HAP-1 (cell line): ENCODE results near the gene PDE6D.

ENCODE experiments used
- DNase-seq, 2 experiments: peaks; one replicate each; pipeline ENCODE4 v3.0.0-alpha.2; 2016 to 2020; ENCODE audit warnings: low spot score in 2 of 2
- H3K27me3 ChIP-seq: fragments of 250-450 bp; sonication (Bioruptor Pico); 2 replicates; pipeline ENCODE4 v1.5.1; 2020; ENCODE audit warnings: low read depth, mild to moderate bottlenecking, moderate library complexity
- H3K36me3 ChIP-seq: fragments of 250-450 bp; sonication (Bioruptor Pico); replicated peaks from 2 replicates; pipeline ENCODE4 v1.5.1; 2020; ENCODE audit warnings: mild to moderate bottlenecking
- H3K4me1 ChIP-seq: fragments of 250-450 bp; sonication (Bioruptor Pico); 2 replicates; pipeline ENCODE4 v1.5.1; 2020; ENCODE audit warnings: mild to moderate bottlenecking
- H3K4me3 ChIP-seq: fragments of 250-450 bp; sonication (Bioruptor Pico); 2 replicates; pipeline ENCODE4 v1.5.1; 2020; ENCODE audit warnings: mild to moderate bottlenecking, moderate library complexity
- H3K9me3 ChIP-seq: fragments of 250-450 bp; sonication (Bioruptor Pico); 2 replicates; pipeline ENCODE4 v1.5.1; 2020; ENCODE audit warnings: mild to moderate bottlenecking, moderate library complexity
- in situ Hi-C: fragments of 300-500 bp; cut with MboI; formaldehyde crosslinking; loops from 3 replicates; pipeline ENCODE4 v1.14.3; 2020; ENCODE audit warnings: low sequenced_read_pairs, inconsistent platforms, mixed read lengths

PDE6D gene

DNA sequence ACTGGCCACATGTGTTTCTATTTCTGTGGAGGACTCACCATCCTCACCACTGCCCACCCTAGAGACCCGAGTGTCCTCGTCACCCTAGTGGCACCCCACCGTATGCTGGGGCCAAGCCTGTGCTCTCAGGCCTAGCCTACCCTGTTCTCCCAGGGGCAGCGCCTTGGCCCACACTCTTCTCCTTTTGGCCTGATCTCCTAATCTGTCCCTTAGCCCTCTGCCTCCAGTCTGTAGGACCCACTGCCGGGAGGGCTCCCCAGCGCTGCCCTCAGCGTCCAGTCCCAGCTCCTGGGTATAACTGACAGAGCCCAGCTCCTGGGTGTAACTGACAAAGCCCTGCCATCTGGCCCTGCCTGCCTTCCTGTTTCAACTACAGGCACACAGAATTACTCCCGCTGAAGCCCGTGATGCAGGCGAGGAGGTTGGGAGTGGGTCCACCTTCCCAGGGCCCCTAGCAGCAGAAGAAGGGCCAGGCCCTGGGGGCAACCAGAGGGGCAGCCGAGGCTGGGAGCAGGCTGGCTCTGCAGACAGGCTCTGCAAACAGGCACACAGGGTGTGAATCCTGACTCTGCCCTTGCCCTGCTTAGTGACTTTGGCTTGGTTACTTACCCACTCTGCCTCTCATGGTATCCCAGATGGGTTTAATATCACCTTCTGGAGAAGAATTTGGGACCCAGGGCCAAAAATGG is 98.3 kb downstream of the PDE6D start:
- Histone ChIP-seq H3K4me1 (peaks cover 13% of the 10 kb centered on the region), H3K36me3 (no peaks in the 10 kb centered on the region), H3K27me3 (no peaks in the 10 kb centered on the region), H3K9me3 (no peaks in the 10 kb centered on the region), H3K4me3 (no peak overlapping the region)
- in situ Hi-C loops: no loop called here
- no peak for DNase-seq
